NT2/D1 (cell line): ENCODE measurements around the gene DOK6.

Experiments
- DNase-seq: peaks from one replicate; pipeline ENCODE4 v3.0.0-alpha.2; 2011; ENCODE audit warnings: low read depth, low spot score
- H3K27me3 ChIP-seq: 2 replicates; pipeline ENCODE4 v1.6.0; 2011; ENCODE audit warnings: mild to moderate bottlenecking; ENCODE audit not compliant: insufficient read length, insufficient read depth
- H3K36me3 ChIP-seq: 2 replicates; pipeline ENCODE4 v1.6.1; 2011; ENCODE audit warnings: mild to moderate bottlenecking, low read length, mixed read lengths; ENCODE audit not compliant: insufficient read depth, insufficient read length
- H3K4me1 ChIP-seq: 2 replicates; pipeline ENCODE4 v1.5.1; 2011; ENCODE audit not compliant: insufficient read depth, insufficient read length
- H3K4me3 ChIP-seq: 2 replicates; pipeline ENCODE4 v1.5.1; 2011; ENCODE audit warnings: low read depth; ENCODE audit not compliant: insufficient read length
- H3K9ac ChIP-seq: 2 replicates; pipeline ENCODE4 v1.6.0; 2011; ENCODE audit warnings: low read depth; ENCODE audit not compliant: insufficient read length
- H3K9me3 ChIP-seq: 2 replicates; pipeline ENCODE4 v1.5.1; 2011; ENCODE audit warnings: mild to moderate bottlenecking, low read length; ENCODE audit not compliant: insufficient read depth
- SUZ12 ChIP-seq: IDR thresholded peaks from 2 replicates; pipeline ENCODE4 v1.6.1; 2011; ENCODE audit not compliant: insufficient read length, insufficient read depth; ENCODE audit errors: extremely low read depth
- YY1 ChIP-seq: IDR thresholded peaks from 2 replicates; pipeline ENCODE4 v1.6.1; 2011; ENCODE audit not compliant: insufficient read length, insufficient read depth
- ZNF274 ChIP-seq: IDR thresholded peaks from 2 replicates; pipeline ENCODE4 v1.6.1; 2011; ENCODE audit warnings: mild to moderate bottlenecking, low read depth, low read length

DOK6 gene

DNA sequence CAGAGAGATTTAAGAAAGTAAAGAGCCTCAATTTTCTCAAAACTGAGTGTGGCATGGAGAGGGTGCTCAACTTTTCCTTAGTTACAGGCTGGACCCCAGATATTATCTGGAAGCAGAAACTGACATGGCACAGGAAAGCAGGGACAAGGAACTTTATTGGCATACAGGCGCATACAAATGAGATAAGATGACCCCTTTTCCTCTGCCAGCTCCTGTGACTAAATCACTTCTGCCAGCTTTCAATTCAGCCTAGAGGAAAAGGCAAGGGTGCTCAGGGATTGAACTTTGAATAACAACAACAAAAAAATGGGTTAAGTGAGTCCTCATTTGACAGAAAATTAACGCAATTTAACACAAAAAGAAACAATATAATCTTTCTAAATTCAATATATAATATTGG lies 284.1 kb downstream of the DOK6 start:
- H3K4me1 ChIP-seq: no peaks in the 10 kb centered on the region
- no peaks in the 10 kb centered on the region for H3K9me3 ChIP-seq
- no peaks in the 10 kb centered on the region for H3K27me3 ChIP-seq
- H3K9ac ChIP-seq: no peak overlapping the region
- no peak for DNase-seq
- H3K36me3 ChIP-seq: no peaks in the 10 kb centered on the region
- no peak overlapping the region for H3K4me3 ChIP-seq
- no peak for TF ChIP-seq ZNF274
- no peak for TF ChIP-seq SUZ12
- no peak for TF ChIP-seq YY1

DNA sequence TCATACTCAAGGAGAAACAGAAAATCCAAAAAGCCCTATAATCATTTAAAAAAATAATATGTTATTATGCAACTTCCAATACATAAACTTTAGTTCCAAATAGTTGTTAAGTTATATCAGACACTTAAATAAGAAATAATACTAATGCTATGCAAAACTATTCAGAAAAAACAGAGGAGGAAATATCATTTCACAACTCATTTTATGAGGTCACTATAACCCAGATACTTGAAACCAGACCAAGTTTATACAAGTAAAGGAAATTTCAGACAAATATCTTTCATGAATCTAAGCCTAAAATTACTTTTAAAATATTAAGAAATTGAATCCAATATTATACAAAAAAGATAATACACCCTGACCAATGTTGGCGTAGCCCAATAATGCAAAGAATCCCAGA lies 286.2 kb downstream of the DOK6 start:
- TF ChIP-seq ZNF274 (no peak), YY1 (no peak), SUZ12 (no peak)
- no peaks in the 10 kb centered on the region for H3K27me3 ChIP-seq
- H3K4me3 ChIP-seq: no peak overlapping the region

DNA sequence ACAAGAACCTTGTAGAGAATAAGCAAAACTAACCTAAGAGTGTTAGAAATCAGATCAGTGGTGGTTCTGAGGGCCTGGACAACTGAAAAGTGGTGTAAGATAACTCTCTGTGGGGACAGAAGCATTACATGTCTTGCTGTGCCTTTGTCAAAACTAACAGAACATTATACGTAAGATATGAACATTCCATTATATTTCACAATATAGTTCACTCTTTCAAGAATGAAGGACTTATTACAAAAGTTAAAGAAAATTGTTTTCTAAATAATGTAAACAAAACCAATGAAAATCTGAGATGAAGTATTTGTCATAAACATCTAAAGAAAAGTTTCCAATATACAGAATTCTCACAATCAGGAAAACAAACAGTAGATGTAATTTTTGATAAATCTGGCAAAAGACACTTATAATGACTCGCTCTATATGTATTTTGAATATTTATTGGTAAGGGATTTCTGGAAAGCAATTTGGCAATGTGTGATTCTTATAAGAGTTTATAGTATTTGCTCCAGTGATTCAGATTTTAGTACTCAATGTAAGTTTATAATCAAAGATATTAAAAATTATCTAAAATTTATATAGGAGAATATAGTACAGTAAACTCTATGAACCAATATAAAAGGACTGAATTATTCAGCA lies 288.6 kb downstream of the DOK6 start:
- Histone ChIP-seq H3K27me3 (no peaks in the 10 kb centered on the region), H3K4me1 (no peaks in the 10 kb centered on the region), H3K9me3 (no peaks in the 10 kb centered on the region), H3K4me3 (no peak overlapping the region), H3K36me3 (no peaks in the 10 kb centered on the region), H3K9ac (no peak overlapping the region)
- no peak for DNase-seq
- TF ChIP-seq ZNF274: no peak
- no peak for TF ChIP-seq SUZ12
- TF ChIP-seq YY1: no peak

More for the DNA sequence above, 286.2 kb downstream of the DOK6 start:
- Histone ChIP-seq H3K9ac (no peak overlapping the region), H3K4me1 (no peaks in the 10 kb centered on the region), H3K36me3 (no peaks in the 10 kb centered on the region), H3K9me3 (no peaks in the 10 kb centered on the region)
- no peak for DNase-seq

DNA sequence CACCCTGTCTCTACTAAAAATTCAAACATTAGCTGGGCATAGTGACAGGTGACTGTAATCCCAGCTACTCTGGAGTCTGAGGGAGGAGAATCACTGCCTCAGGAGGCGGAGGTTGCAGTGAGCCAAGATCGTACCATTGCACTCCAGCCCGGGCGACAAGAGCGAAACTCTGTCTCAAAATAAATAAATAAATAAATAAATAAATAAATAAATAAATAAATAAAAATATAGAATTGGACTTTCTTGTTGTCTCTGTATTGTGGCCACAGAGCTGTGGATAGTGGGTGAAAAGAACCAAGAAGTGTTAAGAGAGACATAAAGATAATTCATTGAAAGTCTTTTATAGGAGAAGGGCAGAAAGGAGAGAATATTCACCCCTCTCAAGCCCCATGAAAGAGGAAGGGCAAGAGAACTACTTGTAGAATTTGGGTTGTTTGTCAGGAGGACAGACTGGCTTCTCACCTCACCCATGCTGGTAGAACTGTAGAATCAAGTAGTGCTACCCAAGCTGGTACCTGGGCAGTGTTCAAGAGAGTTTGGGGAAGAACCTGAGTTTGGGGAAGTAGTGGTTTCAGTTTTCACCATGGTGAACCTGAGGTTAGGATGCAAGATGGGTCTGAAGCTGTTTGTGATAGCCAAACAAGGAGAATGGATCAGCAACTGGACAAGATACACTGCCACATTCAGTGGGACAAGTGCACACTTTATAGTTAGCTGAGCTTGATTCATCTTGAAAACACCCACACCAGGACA lies 290.5 kb downstream of the DOK6 start:
- no peak for DNase-seq
- Histone ChIP-seq H3K4me1 (no peaks in the 10 kb centered on the region), H3K9ac (no peak overlapping the region), H3K9me3 (no peaks in the 10 kb centered on the region), H3K36me3 (no peaks in the 10 kb centered on the region), H3K27me3 (no peaks in the 10 kb centered on the region), H3K4me3 (no peak overlapping the region)
- TF ChIP-seq YY1 (no peak), ZNF274 (no peak), SUZ12 (no peak)

DNA sequence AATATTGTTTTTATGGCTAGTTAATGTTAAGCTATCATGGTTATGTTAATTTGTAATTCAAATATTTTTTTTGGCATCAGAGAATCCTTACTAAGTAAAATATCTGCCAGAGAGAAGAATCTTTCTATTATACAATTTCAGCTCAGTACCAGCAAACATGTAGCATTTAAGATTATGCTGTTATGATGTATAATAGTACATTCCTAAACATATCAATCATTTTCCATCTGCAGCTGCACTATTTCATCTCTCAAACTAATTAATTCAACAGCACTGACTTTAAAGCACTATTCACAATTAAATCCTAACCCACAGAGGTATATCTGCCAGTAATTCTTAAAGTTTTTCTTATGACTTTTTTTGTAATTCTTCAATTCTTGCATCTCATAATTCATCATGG lies 296.4 kb downstream of the DOK6 start:
- TF ChIP-seq YY1 (no peak), ZNF274 (no peak), SUZ12 (no peak)
- Histone ChIP-seq H3K36me3 (no peaks in the 10 kb centered on the region), H3K4me3 (no peak overlapping the region), H3K4me1 (no peaks in the 10 kb centered on the region), H3K9ac (no peak overlapping the region), H3K9me3 (no peaks in the 10 kb centered on the region), H3K27me3 (no peaks in the 10 kb centered on the region)
- no peak for DNase-seq

DNA sequence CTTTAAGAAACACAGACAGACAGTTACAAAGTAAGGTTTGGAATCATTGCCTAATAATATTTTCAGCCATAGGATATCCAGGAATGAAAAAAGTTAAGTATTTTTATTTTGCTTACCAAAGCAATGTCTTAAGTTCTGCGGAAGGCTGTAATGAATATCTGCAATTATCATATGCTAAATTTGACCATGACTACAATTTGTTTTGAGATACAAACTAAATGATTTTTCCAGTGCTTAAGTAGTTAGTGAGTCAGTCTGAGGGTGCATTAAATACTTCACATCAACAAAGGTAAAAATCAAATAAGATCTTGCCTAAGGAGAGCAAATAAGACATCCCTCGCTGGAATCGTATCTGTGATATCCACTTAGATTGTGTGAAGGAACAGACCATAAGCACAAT lies 297.0 kb downstream of the DOK6 start:
- Histone ChIP-seq H3K4me1 (no peaks in the 10 kb centered on the region), H3K4me3 (no peak overlapping the region), H3K9ac (no peak overlapping the region), H3K9me3 (no peaks in the 10 kb centered on the region), H3K36me3 (no peaks in the 10 kb centered on the region), H3K27me3 (no peaks in the 10 kb centered on the region)
- no peak for DNase-seq
- no peak for TF ChIP-seq SUZ12
- no peak for TF ChIP-seq YY1
- no peak for TF ChIP-seq ZNF274

DNA sequence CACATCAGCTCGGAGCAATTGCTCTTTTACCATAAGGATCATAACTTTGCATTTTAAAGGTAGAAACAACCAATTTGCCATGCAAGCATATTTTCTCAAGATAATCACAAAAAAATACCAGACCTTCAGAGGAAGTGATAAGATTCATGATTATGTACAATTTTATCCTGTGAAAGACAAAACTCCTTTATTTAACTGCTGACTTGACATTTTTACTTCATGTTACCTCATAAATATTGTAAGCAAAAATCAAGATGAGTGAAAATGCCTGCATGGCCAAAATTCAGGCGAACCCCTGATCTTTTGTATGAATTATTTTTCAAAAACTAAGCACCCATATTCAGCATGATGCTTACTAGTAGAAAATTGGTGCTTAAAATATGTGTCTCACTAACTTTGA lies 300.6 kb downstream of the DOK6 start:
- TF ChIP-seq SUZ12: no peak
- TF ChIP-seq ZNF274: no peak
- TF ChIP-seq YY1: no peak
- no peaks in the 10 kb centered on the region for H3K36me3 ChIP-seq
- H3K4me1 ChIP-seq: no peaks in the 10 kb centered on the region
- no peak overlapping the region for H3K9ac ChIP-seq
- DNase-seq: no peak
- H3K9me3 ChIP-seq: peaks cover 13% of the 10 kb centered on the region; the same call in 1 of the 2 replicates
- no peaks in the 10 kb centered on the region for H3K27me3 ChIP-seq
- no peak overlapping the region for H3K4me3 ChIP-seq

DNA sequence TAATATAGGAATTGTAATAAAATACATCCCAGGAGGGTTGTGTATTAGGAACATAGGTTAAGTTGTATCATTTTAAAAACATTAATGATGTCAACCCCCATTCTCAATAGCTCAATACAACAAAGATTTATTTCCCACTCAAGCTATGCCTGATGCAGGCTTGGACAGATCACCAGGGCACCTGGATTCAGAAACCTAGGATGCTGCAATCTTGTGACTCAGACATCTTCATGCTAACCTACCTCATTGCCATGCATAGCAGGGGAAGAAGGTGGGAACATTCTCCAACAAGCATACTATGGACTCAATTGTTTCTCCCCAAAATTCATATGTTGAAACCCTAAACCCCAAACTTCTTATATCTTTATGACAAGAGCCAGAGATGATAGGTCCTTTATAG lies 302.8 kb downstream of the DOK6 start:
- TF ChIP-seq SUZ12 (no peak), ZNF274 (no peak), YY1 (no peak)
- H3K36me3 ChIP-seq: no peaks in the 10 kb centered on the region
- H3K9me3 ChIP-seq: peaks cover 18% of the 10 kb centered on the region; the same call in 1 of the 2 replicates
- H3K4me1 ChIP-seq: no peaks in the 10 kb centered on the region
- no peak overlapping the region for H3K4me3 ChIP-seq
- H3K27me3 ChIP-seq: no peaks in the 10 kb centered on the region
- no peak overlapping the region for H3K9ac ChIP-seq
- DNase-seq: no peak
